HFF-Myc (cell line): ENCODE results near the gene TMC6.
"Not testable (repeated sequence)": the region's sequence is repeated elsewhere in the genome, so short reads cannot be mapped to it uniquely, and the experiment has no call there.

Source experiments
- DNase-seq: peaks from one replicate; pipeline ENCODE4 v3.0.0-alpha.2; 2011; ENCODE audit warnings: low read depth; ENCODE audit errors: extremely low read depth
- H3K4me3 ChIP-seq: replicated peaks from 2 replicates; pipeline ENCODE4 v1.5.1; 2011; ENCODE audit warnings: low read depth, mild to moderate bottlenecking, control low read depth, low read length
- CTCF ChIP-seq: IDR thresholded peaks from 2 replicates; pipeline ENCODE4 v1.5.1; 2012; ENCODE audit warnings: mild to moderate bottlenecking, low read depth, low read length, control low read depth; ENCODE audit errors: missing control alignments

TMC6 gene

GRCh38 chr17:78088529-78088928 lies 40.0 kb downstream of the TMC6 start:
- H3K4me3 ChIP-seq = no peak overlapping the region
- TF ChIP-seq CTCF = no peak
- DNase-seq = no peak

GRCh38 chr17:78086740-78087139 lies 41.8 kb downstream of the TMC6 start:
- H3K4me3 ChIP-seq = no peak overlapping the region
- no peak for DNase-seq
- TF ChIP-seq CTCF = no peak

GRCh38 chr17:78082988-78083387 lies 45.6 kb downstream of the TMC6 start:
- no peak overlapping the region for H3K4me3 ChIP-seq
- TF ChIP-seq CTCF = no peak

GRCh38 chr17:78082355-78082872 lies 46.1 kb downstream of the TMC6 start:
- H3K4me3 ChIP-seq, DNase-seq: not testable (repeated sequence)

More at GRCh38 chr17:78082988-78083387, 45.6 kb downstream of the TMC6 start:
- no peak for DNase-seq

GRCh38 chr17:78081551-78081950 lies 47.0 kb downstream of the TMC6 start:
- no peak for DNase-seq
- no peak overlapping the region for H3K4me3 ChIP-seq
- no peak for TF ChIP-seq CTCF

GRCh38 chr17:78079253-78079652 lies 49.3 kb downstream of the TMC6 start:
- TF ChIP-seq CTCF = no peak
- no peak for DNase-seq
- no peak overlapping the region for H3K4me3 ChIP-seq

GRCh38 chr17:78075545-78075944 lies 53.0 kb downstream of the TMC6 start:
- TF ChIP-seq CTCF = no peak
- no peak overlapping the region for H3K4me3 ChIP-seq
- no peak for DNase-seq
